Measurements from ENCODE around the gene LDHAL6B. TPM values are rescaled to one million over a fixed set of nuclear protein-coding genes. Genes with fewer than 3 reads are reported as not detected.

LDHAL6B gene
- total RNA-seq, 1 donor from 2014 or later = not detected

DNA sequence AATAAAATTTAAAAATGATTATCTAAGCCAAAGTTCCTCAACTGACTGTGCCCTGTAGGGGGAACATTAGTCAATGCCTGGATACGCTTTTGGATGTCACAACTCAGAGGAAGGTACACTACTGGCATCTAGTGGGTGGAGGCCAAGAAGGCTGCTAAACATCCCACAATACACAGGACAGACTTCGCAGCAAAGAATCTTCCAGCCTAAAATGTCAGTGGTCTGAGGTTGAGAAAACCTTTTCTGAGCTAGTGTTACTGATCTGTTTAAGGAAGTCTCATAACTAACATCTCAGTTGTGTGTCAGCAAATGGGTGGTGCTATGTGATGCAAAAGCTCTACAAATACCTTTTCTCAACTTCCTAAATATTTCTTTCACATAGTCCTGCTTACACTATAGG lies 20.9 kb upstream of the LDHAL6B start:
- no peak overlapping the region for H3K4me3 Mint-ChIP-seq
- H3K36me3 Mint-ChIP-seq (ENCODE audit: low read depth) = peaks cover 27% of the 10 kb centered on the region
- peaks cover 27% of the 10 kb centered on the region for H3K9me3 Mint-ChIP-seq
- no peaks in the 10 kb centered on the region for H3K4me1 Mint-ChIP-seq (ENCODE audit: low read depth)
- DNase-seq (ENCODE audit: low spot score) = no peak
- intact Hi-C loops (cut with micrococcal nuclease) = no loop called here
- H3K27me3 Mint-ChIP-seq (ENCODE audit: insufficient read depth) = peaks cover 1% of the 10 kb centered on the region
- no peak overlapping the region for H3K27ac Mint-ChIP-seq

DNA sequence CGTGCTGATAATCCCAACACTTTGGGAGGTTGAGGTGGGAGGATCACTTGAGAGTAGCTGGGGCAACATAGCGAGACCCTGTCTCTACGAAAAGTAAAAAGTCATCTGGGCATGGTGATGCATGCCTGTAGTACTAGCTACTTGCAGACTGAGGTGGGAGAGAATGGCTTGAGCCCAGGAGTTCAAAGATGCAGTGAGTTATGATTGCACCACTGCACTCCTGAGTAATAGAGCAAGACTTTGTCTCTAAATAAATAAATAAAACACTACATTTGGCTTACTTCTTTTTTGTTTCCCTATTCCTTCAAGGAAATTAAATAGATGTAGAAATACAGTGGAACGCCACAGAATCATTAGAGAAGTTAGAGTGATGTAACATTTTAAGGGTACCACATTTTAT lies 20.1 kb upstream of the LDHAL6B start:
- intact Hi-C loops (cut with micrococcal nuclease) = no loop called here
- Mint-ChIP-seq H3K27me3 (ENCODE audit: insufficient read depth) (peaks cover 1% of the 10 kb centered on the region), H3K4me3 (no peak overlapping the region), H3K36me3 (ENCODE audit: low read depth) (peaks cover 23% of the 10 kb centered on the region), H3K27ac (no peak overlapping the region), H3K9me3 (peaks cover 21% of the 10 kb centered on the region), H3K4me1 (ENCODE audit: low read depth) (no peaks in the 10 kb centered on the region)
- DNase-seq (ENCODE audit: low spot score) = no peak

DNA sequence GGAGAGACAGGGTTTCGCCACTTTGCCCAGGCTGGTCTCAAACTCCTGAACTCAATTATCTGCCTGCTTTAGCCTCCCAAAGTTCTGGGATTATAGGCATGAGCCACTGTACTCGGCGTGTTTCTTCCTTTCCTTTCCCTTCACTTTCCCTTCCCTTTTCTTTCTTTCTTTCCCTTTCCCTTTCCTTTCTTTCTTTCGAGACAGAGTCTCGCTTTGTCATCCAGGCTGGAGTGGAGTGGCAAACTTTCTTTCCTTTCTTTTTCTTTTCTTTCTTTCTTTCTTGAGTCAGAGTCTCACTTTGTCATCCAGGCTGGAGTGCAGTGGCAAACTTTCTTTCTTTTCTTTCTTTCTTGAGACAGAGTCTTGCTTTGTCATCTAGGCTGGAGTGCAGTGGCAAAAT lies 17.4 kb upstream of the LDHAL6B start:
- Mint-ChIP-seq H3K9me3 (peaks cover 7% of the 10 kb centered on the region), H3K4me3 (no peak overlapping the region), H3K4me1 (ENCODE audit: low read depth) (no peaks in the 10 kb centered on the region), H3K27ac (no peak overlapping the region), H3K36me3 (ENCODE audit: low read depth) (peaks cover 27% of the 10 kb centered on the region), H3K27me3 (ENCODE audit: insufficient read depth) (peaks cover 1% of the 10 kb centered on the region)
- no peak for DNase-seq (ENCODE audit: low spot score)
- intact Hi-C loops (cut with micrococcal nuclease) = no loop called here

DNA sequence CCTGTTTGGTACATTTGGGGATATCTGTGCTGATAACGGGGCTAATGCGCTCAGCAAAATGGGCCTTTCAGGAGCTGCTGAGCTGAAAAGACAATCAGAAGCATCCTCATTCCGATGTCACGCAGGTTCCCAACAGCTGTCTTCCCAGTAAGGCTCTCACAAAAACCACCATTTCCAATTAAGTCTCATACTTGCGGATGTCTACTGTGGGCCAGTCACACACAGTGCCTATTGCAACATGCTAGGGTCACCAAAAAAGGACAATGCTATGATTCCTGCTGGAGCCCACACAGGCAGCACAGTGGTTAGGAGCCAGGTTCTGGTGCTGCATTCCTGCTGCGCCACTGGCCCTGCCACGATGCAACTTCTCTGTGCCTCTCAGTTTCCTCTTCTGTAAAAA lies 16.4 kb upstream of the LDHAL6B start:
- intact Hi-C loops (cut with micrococcal nuclease) = no loop called here
- Mint-ChIP-seq H3K4me3 (no peak overlapping the region), H3K4me1 (ENCODE audit: low read depth) (peaks cover 4% of the 10 kb centered on the region), H3K27me3 (ENCODE audit: insufficient read depth) (peaks cover 1% of the 10 kb centered on the region), H3K36me3 (ENCODE audit: low read depth) (peaks cover 34% of the 10 kb centered on the region), H3K9me3 (no peaks in the 10 kb centered on the region), H3K27ac (no peak overlapping the region)
- no peak for DNase-seq (ENCODE audit: low spot score)

DNA sequence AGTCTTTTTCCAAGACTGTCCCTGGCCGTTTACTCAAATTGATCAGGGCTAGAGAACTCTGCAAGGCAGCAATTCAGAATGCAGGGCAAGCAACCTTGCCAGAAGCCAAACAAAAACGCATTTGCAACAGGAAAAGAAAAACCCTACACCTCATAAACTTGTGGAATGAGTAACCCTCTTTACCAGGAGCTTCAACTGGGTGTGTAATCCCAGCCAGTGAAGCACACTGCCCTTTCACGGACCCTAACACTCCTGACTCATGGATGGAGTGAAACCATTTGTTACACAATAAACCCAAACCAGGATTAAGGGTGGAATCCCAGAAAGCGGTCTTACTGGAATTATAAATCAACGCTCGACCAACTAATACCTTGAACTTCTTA lies 14.8 kb upstream of the LDHAL6B start:
- no peaks in the 10 kb centered on the region for H3K9me3 Mint-ChIP-seq
- intact Hi-C loops (cut with micrococcal nuclease) = no loop called here

DNA sequence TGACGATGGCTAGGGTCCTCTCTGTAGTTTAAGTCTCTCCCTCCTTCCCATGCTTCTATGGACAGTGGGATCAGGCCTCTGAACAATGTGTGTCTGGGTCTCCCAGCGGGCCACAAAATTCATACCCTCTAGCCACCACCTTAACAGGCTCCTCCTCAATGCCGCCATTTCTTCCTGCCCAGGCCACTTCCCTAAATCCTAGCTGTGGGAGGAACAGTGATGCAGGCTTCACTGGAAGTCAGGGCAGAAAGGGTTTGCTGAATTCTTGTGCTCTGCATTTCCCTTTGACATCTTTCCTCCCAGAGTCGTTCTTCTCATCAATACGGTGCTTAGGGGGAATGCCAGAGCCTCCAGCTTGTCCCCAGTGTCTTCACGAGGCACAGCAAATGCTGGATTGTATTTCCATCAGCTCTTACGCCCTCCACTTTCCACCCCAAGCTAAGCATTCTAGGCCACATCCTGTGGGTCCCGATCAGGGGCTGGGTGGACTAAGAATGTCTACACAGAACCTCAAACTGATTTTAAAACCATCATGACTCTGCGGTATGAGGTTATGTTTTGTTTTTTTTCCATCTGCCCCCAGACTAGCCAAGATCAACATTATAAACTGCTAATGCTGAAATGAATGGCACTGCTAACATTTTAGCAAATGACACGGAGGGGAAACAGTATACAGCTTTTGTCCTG lies 11.9 kb upstream of the LDHAL6B start:
- H3K4me1 Mint-ChIP-seq (ENCODE audit: low read depth) = peaks cover 4% of the 10 kb centered on the region
- H3K4me3 Mint-ChIP-seq = no peak overlapping the region
- H3K36me3 Mint-ChIP-seq (ENCODE audit: low read depth) = peaks cover 26% of the 10 kb centered on the region
- no peak overlapping the region for H3K27ac Mint-ChIP-seq
- H3K9me3 Mint-ChIP-seq = no peaks in the 10 kb centered on the region
- intact Hi-C loops (cut with micrococcal nuclease) = no loop called here
- no peak for DNase-seq (ENCODE audit: low spot score)
- H3K27me3 Mint-ChIP-seq (ENCODE audit: insufficient read depth) = no peaks in the 10 kb centered on the region

More for the DNA sequence above, 14.8 kb upstream of the LDHAL6B start:
- H3K27ac Mint-ChIP-seq = no peak overlapping the region
- H3K4me1 Mint-ChIP-seq (ENCODE audit: low read depth) = peaks cover 4% of the 10 kb centered on the region
- no peak overlapping the region for H3K4me3 Mint-ChIP-seq
- DNase-seq (ENCODE audit: low spot score) = no peak
- peaks cover 38% of the 10 kb centered on the region for H3K36me3 Mint-ChIP-seq (ENCODE audit: low read depth)
- peaks cover 1% of the 10 kb centered on the region for H3K27me3 Mint-ChIP-seq (ENCODE audit: insufficient read depth)

DNA sequence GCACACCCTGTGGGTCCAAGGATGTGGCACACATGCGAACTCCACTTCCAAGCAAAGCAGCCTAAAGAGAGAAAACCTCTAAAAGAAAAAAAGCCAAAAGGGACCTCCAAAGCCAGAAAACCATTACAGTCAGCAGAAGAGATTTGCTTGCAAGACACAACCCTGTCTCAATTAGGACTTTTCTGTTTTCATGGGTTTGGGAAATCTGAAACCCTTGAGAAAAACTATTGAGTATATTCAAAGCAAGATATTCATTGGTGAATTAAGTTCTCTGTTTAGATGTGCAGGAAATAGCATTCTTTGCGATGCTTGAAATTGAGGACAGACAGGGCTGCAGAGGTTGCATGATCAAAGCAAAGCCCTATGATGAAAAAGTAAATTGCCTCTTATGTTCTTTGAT lies 10.2 kb upstream of the LDHAL6B start:
- DNase-seq (ENCODE audit: low spot score) = no peak
- intact Hi-C loops (cut with micrococcal nuclease) = no loop called here
- Mint-ChIP-seq H3K36me3 (ENCODE audit: low read depth) (peaks cover 25% of the 10 kb centered on the region), H3K4me3 (no peak overlapping the region), H3K27ac (no peak overlapping the region), H3K9me3 (no peaks in the 10 kb centered on the region), H3K4me1 (ENCODE audit: low read depth) (peaks cover 4% of the 10 kb centered on the region), H3K27me3 (ENCODE audit: insufficient read depth) (no peaks in the 10 kb centered on the region)

DNA sequence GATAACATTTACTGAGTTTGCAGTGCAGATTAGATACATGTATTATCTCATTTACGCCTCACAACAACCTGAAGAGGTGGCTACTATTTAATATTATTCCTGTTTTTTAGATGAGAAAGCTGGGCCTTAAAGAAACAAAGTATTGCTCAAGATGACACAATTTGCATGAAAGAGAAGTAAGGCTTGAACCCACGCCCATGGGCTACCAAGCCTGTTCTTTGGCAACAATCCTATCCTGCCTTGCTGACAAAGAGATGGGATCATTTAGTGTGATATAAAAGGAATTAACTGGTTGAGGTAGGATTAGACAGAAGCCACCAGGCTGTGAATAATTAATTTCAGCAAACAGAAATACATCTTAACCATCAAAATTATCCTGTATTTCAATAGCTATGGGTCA lies 9.2 kb upstream of the LDHAL6B start:
- DNase-seq (ENCODE audit: low spot score) = no peak
- H3K9me3 Mint-ChIP-seq = no peaks in the 10 kb centered on the region
- no peak overlapping the region for H3K27ac Mint-ChIP-seq
- H3K27me3 Mint-ChIP-seq (ENCODE audit: insufficient read depth) = no peaks in the 10 kb centered on the region
- H3K36me3 Mint-ChIP-seq (ENCODE audit: low read depth) = peaks cover 25% of the 10 kb centered on the region
- intact Hi-C loops (cut with micrococcal nuclease) = no loop called here
- H3K4me3 Mint-ChIP-seq = no peak overlapping the region
- peaks cover 4% of the 10 kb centered on the region for H3K4me1 Mint-ChIP-seq (ENCODE audit: low read depth)

DNA sequence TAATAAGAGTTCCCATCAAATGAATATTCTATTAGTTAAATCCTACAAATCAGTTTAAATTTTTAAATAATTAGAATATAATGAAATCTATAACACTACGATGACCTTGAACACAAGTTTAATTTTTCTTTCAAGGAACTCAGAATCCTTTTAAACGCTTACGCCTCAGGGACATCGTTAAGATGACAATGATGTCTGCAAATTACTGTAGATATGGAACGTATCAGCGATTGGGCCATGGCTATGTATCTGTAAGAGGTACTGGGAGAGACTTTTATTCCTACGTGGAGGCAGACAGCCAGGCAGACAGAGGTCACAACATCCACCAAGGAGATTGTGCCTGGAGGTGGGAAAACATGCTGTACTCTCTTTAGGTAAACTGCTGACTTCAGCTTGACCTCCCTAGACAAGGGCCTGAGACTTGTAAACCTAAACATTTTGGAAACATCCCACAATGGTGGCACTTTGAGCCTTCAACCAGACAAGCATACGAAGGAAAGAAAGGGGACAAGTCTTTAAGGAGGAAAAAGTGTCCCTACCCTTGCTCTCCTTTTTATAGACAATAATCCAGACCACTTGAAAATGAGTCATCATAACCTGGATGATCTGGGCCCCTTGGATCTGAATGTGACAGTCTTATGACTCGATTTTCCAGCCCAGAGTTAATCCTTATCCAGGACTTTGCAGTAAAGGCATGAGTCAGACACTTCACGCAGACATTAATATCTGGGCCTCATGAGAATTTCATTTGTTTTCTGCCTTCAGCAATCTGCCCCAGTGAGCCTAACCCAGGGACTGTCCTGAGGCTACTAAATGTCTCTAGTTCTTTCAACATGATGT lies 6.8 kb upstream of the LDHAL6B start:
- intact Hi-C loops (cut with micrococcal nuclease) = no loop called here
- H3K4me1 Mint-ChIP-seq (ENCODE audit: low read depth) = peaks cover 3% of the 10 kb centered on the region
- no peak overlapping the region for H3K27ac Mint-ChIP-seq
- no peaks in the 10 kb centered on the region for H3K9me3 Mint-ChIP-seq
- DNase-seq (ENCODE audit: low spot score) = no peak
- peaks cover 19% of the 10 kb centered on the region for H3K36me3 Mint-ChIP-seq (ENCODE audit: low read depth)
- H3K4me3 Mint-ChIP-seq = no peak overlapping the region
- no peaks in the 10 kb centered on the region for H3K27me3 Mint-ChIP-seq (ENCODE audit: insufficient read depth)

DNA sequence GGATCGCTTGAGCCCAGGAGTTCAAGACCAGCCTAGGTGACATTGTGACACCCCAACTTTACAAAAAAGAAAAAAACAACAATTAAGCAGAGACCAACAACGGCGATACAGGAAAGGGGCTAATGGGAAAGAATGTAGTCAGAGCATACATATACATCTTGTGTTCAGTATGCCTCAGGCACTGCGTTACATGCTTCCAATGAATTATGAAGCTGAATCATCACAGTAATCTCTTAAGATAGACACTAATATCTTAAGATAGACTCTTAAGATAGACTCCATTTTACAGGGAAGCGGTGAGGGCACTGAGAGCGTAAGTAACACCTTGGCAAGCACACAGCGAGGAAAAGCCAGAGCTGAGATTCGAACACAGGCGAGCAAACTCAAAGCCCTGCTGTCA lies 6.1 kb upstream of the LDHAL6B start:
- no peaks in the 10 kb centered on the region for H3K9me3 Mint-ChIP-seq
- H3K27ac Mint-ChIP-seq = no peak overlapping the region
- H3K27me3 Mint-ChIP-seq (ENCODE audit: insufficient read depth) = no peaks in the 10 kb centered on the region
- peaks cover 16% of the 10 kb centered on the region for H3K36me3 Mint-ChIP-seq (ENCODE audit: low read depth)
- DNase-seq (ENCODE audit: low spot score) = no peak
- H3K4me1 Mint-ChIP-seq (ENCODE audit: low read depth) = no peaks in the 10 kb centered on the region
- intact Hi-C loops (cut with micrococcal nuclease) = no loop called here
- no peak overlapping the region for H3K4me3 Mint-ChIP-seq

DNA sequence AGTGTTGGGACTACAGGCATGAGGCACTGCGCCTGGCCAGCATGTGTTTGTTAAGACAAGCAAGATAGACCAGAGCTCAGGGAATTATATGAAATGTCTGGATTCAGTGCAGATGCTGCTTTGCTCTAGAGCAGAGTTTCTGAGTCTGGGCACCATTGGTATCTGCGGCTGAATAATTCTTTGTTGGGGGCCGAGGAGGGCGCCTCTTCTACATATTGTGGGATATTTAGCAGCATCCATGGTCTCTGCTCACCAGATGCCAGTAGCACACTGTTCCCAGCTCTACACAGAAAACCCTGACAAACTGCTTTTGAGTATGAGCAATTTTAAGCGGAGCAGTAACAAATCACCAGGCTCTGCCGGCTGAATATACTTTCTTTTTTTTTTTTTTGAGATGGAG lies 3.6 kb upstream of the LDHAL6B start:
- no peaks in the 10 kb centered on the region for H3K9me3 Mint-ChIP-seq
- peaks cover 23% of the 10 kb centered on the region for H3K36me3 Mint-ChIP-seq (ENCODE audit: low read depth)
- peaks cover 5% of the 10 kb centered on the region for H3K4me1 Mint-ChIP-seq (ENCODE audit: low read depth)
- H3K27ac Mint-ChIP-seq = no peak overlapping the region
- H3K4me3 Mint-ChIP-seq = no peak overlapping the region
- DNase-seq (ENCODE audit: low spot score) = no peak
- no peaks in the 10 kb centered on the region for H3K27me3 Mint-ChIP-seq (ENCODE audit: insufficient read depth)
- intact Hi-C loops (cut with micrococcal nuclease) = no loop called here

DNA sequence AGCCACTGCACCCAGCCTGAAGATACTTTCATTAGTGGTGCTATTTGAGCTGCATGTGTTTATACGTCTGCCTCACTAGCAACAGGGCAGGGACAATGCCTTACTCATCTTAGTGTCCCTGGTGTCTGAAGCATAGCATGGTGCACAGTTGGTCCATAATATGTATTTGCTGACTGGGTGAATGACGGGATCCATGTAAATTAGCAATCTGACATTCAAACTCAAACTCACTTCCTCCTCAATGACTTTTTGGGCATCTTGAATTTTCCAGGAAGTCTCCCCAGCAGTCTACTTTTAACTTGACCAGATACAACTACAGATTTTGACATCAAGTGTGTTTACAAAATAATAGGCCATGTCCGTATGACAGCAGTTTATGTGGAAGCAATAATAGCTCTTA lies 3.0 kb upstream of the LDHAL6B start:
- Mint-ChIP-seq H3K36me3 (ENCODE audit: low read depth) (peaks cover 23% of the 10 kb centered on the region), H3K27me3 (ENCODE audit: insufficient read depth) (no peaks in the 10 kb centered on the region), H3K4me3 (no peak overlapping the region), H3K9me3 (no peaks in the 10 kb centered on the region), H3K27ac (no peak overlapping the region), H3K4me1 (ENCODE audit: low read depth) (peaks cover 5% of the 10 kb centered on the region)
- no peak for DNase-seq (ENCODE audit: low spot score)
- intact Hi-C loops (cut with micrococcal nuclease) = no loop called here

DNA sequence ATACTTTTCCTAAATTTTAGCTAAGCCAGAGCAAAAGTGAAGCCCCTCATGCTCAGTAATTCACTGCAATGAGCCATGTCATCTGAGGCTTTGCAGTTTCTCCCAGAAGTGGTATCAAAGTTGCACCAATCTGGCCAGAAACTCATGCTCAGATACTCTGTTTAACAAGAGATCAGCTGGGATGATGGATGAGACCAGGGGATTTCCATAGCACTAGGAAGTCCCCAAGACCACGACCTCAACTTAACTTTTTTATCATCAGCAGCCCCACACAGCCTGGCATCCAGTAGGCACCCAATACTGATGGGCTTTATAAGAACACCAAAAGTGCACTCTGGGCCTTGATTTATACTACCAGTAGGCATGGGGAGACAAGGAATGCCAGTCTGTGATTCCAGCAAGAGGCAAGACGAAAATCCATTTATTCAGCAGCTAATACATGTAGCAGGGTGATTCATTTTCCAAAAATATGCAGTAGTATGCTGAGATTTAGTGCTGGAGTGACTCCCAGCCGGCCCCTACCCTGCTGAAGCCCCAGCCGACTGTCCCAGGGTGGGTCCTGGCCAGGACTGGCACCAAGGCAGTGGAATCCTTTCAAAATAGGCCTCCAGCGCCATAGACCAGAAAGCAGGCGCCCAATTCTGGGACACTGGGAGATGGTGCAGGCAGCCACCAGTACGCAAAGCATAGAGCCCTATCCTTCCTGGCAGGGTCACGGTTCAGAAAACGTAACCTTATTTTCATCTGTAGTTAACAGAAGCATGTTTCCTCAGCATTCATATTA lies 612 bp upstream of the LDHAL6B start:
- Mint-ChIP-seq H3K4me3 (no peak overlapping the region), H3K9me3 (no peaks in the 10 kb centered on the region), H3K4me1 (ENCODE audit: low read depth) (peaks cover 5% of the 10 kb centered on the region), H3K36me3 (ENCODE audit: low read depth) (peaks cover 23% of the 10 kb centered on the region), H3K27me3 (ENCODE audit: insufficient read depth) (no peaks in the 10 kb centered on the region), H3K27ac (no peak overlapping the region)
- no peak for DNase-seq (ENCODE audit: low spot score)
- intact Hi-C loops (cut with micrococcal nuclease) = no loop called here

Measured in activated T-helper 1 cell treated with anti-CD3 and anti-CD28 coated beads, Interleukin-12 subunit alpha, Interleukin-12 subunit beta, Interleukin-2, Interleukin-4 antibody, amounts not matched to agents 30 ng/mL and 10 ng/mL and 1 ng/mL, durations not matched to agents 14 hours and 24 hours and 36 hours (primary cell).